ENCODE measurements around the gene NECTIN4.
A peak's percentile ranks its signal among the peaks of the same experiment; 100 is the strongest.
"Not testable (repeated sequence)": the region's sequence is repeated elsewhere in the genome, so short reads cannot be mapped to it uniquely, and the experiment has no call there.

NECTIN4 gene

GRCh38 chr1:161082996-161083747, 6.2 kb downstream of the NECTIN4 start:
- DNase-seq (ENCODE audit: low read depth in 3 of 3, low spot score in 1 of 3), result no peak

DNA sequence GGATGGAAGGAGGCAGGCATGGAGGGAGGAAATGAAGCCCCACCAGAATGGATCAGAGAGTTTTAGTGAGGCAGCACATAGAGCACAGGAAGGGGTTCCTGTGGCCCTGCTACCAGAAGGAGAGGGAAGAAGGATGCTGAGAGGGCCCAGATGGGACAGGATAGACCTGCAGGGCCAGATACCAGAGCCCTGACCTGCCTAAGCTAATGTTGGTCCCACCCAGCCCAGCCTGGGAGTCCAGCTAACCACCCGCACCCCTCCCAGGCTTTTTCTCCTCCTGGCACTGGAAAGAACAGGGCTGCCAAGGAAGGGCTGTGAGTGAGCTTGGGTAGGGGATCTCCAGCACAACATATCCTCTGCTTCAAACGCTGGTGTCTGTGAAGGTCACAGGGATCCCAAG, 6.9 kb downstream of the NECTIN4 start:
- no peak for DNase-seq (ENCODE audit: low read depth in 3 of 3, low spot score in 1 of 3)

- DNase-seq (ENCODE audit: low read depth in 3 of 3, low spot score in 1 of 3), result no peak
Observed at GRCh38 chr1:161081519-161081918, 7.8 kb downstream of the NECTIN4 start.

DNA sequence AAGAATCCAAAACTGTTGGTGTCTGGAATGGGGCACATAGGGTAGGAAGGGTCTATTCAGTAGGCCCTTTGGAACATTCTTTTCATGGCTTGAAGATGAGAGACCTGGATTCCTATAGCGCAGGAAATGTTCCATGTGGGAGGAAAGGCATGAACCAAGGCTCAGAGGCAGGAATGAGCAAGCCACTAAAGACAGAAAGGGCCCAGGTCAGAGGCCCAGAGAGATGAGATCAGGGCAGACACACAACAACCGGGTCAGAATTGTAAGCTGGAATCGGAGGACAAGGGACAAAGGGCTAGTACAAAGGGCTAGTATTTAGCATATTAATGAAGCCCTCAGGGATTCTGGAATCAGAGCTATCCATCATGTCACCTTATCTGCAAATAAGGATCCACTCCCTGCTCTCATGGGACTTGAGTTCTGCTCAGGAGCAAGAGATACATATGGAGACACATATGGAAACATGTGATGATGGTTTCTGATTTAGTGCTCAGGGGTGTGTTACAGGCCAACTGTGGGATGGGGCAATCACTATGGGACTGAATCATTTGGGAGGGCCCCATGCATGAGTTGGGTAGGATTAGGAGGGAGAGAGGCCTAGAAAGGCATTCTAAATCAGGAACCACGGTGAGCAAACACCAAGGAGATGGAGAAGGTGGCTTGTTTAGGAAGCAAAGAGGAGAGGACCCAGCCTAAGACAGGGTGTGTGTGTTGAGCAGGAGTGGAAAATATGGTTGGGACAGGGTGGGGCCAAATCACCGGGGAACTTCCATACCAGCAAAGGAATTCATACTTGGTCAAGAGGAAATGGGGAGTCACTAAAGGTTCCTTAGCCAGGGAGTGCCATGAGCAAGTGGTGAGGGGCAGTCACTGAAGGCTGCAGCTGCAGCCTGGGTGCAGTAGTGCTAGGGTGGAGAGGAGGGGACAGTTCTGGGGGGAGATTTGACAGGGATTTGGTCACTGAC, 8.6 kb downstream of the NECTIN4 start:
- DNase-seq (ENCODE audit: low read depth in 3 of 3, low spot score in 1 of 3), result no peak

- no peak for DNase-seq (ENCODE audit: low read depth in 3 of 3, low spot score in 1 of 3)
Observed at GRCh38 chr1:161079436-161080110, 9.8 kb downstream of the NECTIN4 start.

DNA sequence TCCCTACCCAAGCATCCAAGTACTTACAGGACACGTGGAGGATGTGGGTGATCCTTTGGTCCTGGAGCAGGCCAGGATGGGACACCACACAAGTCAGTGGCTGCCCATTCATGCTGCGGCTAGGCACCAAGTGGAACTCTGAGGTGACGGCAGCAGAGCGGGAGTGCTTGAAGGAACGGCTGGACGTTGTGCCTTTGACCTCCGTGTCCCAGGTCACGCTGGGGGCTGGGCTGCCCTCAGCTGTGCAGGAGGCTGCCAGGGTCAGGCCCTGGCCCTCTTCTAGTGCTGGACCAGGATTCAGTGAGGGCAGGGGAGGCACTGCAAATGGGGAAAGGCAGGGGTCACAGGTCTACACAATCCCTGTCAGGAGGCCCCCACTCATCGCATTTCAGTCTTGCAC, 11.9 kb downstream of the NECTIN4 start:
- no peak for DNase-seq (ENCODE audit: low read depth in 3 of 3, low spot score in 1 of 3)

DNA sequence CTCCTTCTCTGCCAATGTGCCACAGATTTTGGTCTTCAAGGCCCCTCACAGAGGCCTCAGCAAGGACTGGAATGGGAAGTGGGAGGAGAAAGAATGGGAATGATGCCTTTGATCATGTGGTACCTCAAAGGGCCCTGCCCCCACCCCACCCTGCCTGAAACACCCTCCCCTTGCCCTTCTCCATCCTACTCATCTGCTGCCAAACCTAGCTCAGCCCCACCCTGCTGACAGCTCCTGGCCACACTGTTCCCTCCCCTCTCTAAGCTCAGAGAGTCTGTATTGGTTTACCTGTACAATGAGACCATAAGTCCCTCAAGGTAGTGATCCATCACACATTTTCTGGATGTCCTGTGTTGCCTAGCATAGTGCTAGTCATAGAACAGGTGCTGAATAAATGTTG, 12.9 kb downstream of the NECTIN4 start:
- DNase-seq (ENCODE audit: low read depth in 3 of 3, low spot score in 1 of 3), result no peak

- no peak for DNase-seq (ENCODE audit: low read depth in 3 of 3, low spot score in 1 of 3)
Observed at GRCh38 chr1:161074676-161075368, 14.5 kb downstream of the NECTIN4 start.

DNA sequence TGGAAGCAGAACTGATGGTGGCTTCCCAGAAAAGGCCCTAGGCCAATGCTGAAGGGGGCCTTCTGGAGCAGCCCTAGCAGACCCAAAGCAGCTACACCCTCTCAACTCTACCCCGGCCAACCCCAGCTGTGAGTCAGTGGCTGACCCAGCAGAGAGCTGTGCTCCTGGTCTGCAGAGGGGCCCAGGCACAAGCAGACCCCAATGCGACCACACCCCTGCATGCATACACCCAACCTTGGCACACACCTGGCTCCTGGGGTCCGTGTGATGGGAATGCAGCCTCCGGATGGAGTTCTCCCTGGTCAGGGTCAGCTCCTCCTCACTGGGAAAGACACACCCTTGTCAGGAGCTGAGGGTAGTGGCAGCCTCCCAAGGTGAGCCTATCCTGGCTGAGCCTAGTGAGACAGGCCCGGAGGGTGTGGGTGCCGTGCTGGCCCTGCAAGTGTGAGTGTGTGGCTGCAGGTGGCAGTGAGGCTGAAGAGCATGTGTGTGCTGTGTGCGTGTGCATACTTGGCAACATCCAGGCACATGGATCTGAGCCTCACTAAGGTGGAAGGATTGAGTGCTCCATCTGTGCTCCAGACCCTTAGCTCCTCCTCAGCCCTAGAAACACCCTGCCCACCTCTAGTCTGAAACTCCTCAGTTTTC, 15.8 kb downstream of the NECTIN4 start:
- DNase-seq (ENCODE audit: low read depth in 3 of 3, low spot score in 1 of 3), result no peak

- DNase-seq (ENCODE audit: low read depth in 3 of 3, low spot score in 1 of 3), result no peak
Observed at GRCh38 chr1:161072751-161073449, 16.5 kb downstream of the NECTIN4 start.

DNA sequence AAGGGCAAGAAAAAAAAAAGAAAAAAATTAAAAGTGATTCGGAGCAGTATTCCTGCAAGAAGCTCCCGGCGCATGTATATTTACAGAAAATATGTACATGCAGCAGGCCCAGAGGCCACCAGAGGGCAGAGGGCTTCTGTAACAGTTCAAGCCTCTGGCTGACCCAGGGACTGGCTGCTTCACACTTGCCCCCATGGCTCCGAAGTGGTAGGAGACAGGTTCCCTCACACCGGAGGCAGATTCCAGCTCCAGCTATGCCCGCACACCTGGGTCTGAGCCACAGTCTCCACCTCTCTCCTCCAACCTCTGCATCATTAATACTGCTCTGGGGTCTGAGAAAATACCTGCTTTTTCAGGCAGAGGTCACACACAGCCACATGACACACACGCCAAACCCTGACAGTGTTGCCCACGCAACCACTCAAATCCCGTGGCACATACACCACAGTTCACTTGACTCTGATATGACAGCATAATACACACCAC, 17.4 kb downstream of the NECTIN4 start:
- no peak for DNase-seq (ENCODE audit: low read depth in 3 of 3, low spot score in 1 of 3)

- no peak for DNase-seq (ENCODE audit: low read depth in 3 of 3, low spot score in 1 of 3)
Observed at GRCh38 chr1:161070761-161071160, 18.6 kb downstream of the NECTIN4 start.

- peak; percentile 46 to 64 (median 62) for DNase-seq (ENCODE audit: low read depth in 3 of 3, low spot score in 1 of 3)
Observed at GRCh38 chr1:161069731-161070270, 19.6 kb downstream of the NECTIN4 start, which contains the start of gene ARHGAP30. TSS of gene ARHGAP30 (minus strand) at chr1:161069891. CDS start at chr1:161069624, 267 bp downstream.

DNA sequence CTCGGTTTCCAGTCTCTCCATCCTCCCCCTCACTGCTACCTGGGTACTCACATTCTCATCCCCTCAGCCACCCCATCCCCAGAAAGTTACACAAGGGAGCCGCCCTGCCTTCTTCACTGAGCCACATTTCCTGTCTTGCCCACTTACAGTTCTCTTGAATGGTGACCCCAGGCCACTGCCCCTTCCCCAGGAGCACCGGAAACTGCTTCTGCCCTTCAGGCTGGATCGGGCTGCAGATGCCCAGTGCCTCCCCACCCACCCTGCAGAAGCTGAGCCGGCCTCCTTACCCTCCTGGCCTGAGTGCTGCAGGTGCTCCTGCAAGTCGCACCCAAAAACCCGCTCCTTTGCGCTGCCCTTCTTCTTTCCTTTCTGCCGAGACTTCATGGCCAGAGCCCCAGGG, 20.1 kb downstream of the NECTIN4 start:
- DNase-seq (ENCODE audit: low read depth in 3 of 3, low spot score in 1 of 3), result no peak

DNA sequence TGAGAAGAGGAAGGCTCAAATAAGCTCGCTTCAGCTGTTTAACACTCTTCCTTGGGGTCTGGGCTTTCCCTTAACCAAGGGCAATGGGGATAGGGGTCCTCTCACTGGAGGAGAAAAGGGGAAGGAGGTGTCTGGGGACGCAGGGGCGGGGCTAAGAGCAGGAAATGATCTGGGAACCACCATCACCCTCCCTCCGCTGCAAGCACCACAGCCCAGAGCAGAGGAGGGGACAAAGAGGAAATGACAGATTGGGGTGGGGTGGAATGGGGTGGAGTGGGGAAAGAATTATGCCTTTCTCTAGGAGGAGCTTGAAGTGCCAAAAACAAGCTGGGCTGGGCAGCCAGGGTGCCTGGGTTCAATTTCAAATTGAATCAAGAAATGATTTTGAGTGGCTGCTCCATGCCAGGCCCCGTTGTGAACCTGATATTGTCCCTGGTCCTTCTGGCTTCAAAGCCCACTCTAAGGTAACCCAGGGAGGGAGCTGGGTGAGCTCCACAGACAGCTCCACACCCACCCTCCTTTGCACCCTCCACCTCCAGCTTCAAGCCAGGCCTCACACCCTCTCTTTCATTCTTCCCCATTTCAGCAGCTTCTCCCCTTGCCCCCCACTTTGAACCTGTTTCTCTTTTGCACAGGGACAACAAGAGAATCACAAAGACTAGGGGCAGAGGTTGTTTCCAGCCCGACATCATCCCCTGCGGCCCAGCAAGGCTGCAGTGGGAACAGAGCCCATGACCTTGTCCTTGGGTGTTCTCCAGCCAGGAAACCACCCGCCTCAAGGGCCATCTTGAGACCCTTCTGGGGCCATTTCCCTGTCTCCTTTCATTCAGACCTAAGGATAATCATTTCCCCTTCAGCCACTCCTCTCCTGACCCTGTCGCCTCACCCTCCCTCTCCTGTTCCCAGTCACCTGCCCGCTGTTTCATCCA, 20.8 kb downstream of the NECTIN4 start:
- DNase-seq (ENCODE audit: low read depth in 3 of 3, low spot score in 1 of 3), result peak; percentile 51 to 64 (median 60)

- no peak for DNase-seq (ENCODE audit: low read depth in 3 of 3, low spot score in 1 of 3)
Observed at GRCh38 chr1:161066694-161067093, 22.7 kb downstream of the NECTIN4 start.

DNA sequence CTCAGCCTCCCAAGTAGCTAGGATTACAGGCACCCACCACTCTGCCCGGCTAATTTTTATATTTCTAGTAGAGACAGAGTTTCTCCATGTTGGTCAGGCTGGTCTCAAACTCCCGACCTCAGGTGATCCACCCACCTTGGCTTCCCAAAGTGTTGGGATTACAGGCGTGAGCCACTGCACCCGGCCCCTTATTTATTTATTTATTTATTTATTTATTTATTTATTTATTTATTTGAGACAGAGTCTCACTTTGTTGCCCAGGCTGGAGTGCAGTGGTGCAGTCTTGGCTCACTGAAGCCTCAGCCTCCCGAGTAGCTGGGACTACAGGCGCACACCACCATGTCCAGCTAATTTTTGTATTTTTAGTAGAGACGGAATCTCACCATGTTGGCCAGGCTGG, 23.7 kb downstream of the NECTIN4 start:
- not testable (repeated sequence) for DNase-seq (ENCODE audit: low read depth in 3 of 3, low spot score in 1 of 3)

DNA sequence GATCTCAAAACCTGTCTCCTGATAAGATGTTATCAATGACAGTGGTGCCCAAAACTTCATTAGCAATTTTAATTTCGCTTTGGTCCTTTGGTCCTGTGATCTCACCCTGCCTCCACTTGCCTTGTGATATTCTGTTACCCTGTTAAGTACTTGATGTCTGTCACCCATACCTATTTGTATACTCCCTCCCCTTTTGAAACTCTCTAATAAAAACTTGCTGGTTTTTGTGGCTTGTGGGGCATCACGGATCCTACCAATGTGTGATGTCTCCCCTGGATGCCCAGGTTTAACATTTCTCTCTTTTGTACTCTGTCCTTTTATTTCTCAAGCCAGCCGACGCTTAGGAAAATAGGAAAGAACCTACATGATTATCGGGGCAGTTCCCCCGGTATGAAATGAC, 25.4 kb downstream of the NECTIN4 start:
- DNase-seq (ENCODE audit: low read depth in 3 of 3, low spot score in 1 of 3), result not testable (repeated sequence)

All from stimulated activated CD4-positive, alpha-beta T cell treated with anti-CD3 and anti-CD28 coated beads, TNF-alpha, amount 100 ng/mL, for 1 hour (primary cell).